OCI-LY7 (cell line): Measurements from ENCODE around the gene GALNT17. TPM values are rescaled to one million over a fixed set of nuclear protein-coding genes. Genes with fewer than 3 reads are reported as not detected.

Source experiments
- BruUV-seq: library from RNA; stranded (reverse); fragments of 400-500 nt; replicated peaks from 2 replicates; lab custom pipeline; 2021; lab: Mats Ljungman, UMichigan
- CTCF ChIA-PET: fragments of 300-600 bp; sonication (Branson Sonifier 250); formaldehyde crosslinking; loops from one replicate; lab custom pipeline; 2022; ENCODE audit warnings: antibody characterized with exemption; ENCODE audit not compliant: unreplicated experiment; lab: Charles Lee
- POLR2A ChIA-PET: fragments of 300-600 bp; sonication (Branson Sonifier 250); formaldehyde crosslinking; loops from one replicate; lab custom pipeline; 2022; ENCODE audit warnings: antibody characterized with exemption; lab: Charles Lee
- DNase-seq: peaks from one replicate; pipeline ENCODE4 v3.0.0-alpha.2; 2015; ENCODE audit warnings: low spot score
- H2AFZ ChIP-seq: fragments of 200-600 bp; sonication (generic), shearing (Covaris generic); 2 replicates; pipeline ENCODE4 v1.6.1; 2014; ENCODE audit warnings: mild to moderate bottlenecking, antibody characterized with exemption, low read length, moderate library complexity
- H3K27ac ChIP-seq: fragments of 200-600 bp; sonication (generic); 2 replicates; pipeline ENCODE4 v1.5.1; 2014; ENCODE audit warnings: mixed run types, low read depth, mild to moderate bottlenecking, moderate library complexity, low read length, inconsistent platforms; ENCODE audit not compliant: poor library complexity, severe bottlenecking
- H3K36me3 ChIP-seq: fragments of 200-600 bp; sonication (generic); 2 replicates; pipeline ENCODE4 v1.6.1; 2014; ENCODE audit warnings: mild to moderate bottlenecking, antibody characterized with exemption, low read length, moderate library complexity, mixed read lengths; ENCODE audit not compliant: insufficient read depth
- H3K4me1 ChIP-seq: fragments of 200-600 bp; sonication (generic); 2 replicates; pipeline ENCODE4 v1.5.1; 2014; ENCODE audit warnings: mild to moderate bottlenecking, low read length; ENCODE audit not compliant: insufficient read depth, poor library complexity, severe bottlenecking
- H3K4me2 ChIP-seq: fragments of 200-600 bp; sonication (generic); 2 replicates; pipeline ENCODE4 v1.6.1; 2014; ENCODE audit warnings: mild to moderate bottlenecking, low read length
- H3K4me3 ChIP-seq: fragments of 200-600 bp; sonication (generic); 2 replicates; pipeline ENCODE4 v1.5.1; 2014; ENCODE audit warnings: mild to moderate bottlenecking, low read depth, low read length; ENCODE audit not compliant: poor library complexity, severe bottlenecking
- H3K79me2 ChIP-seq: fragments of 200-600 bp; sonication (generic); 2 replicates; pipeline ENCODE4 v1.6.1; 2016; ENCODE audit warnings: low read depth, mild to moderate bottlenecking, low read length, moderate library complexity, mixed read lengths; ENCODE audit not compliant: insufficient read depth
- H3K9me2 ChIP-seq: fragments of 200-600 bp; sonication (generic); 2 replicates; pipeline ENCODE4 v1.6.1; 2016; ENCODE audit warnings: mild to moderate bottlenecking, low read length, mixed read lengths; ENCODE audit not compliant: insufficient read depth
- H3K9me3 ChIP-seq: fragments of 200-600 bp; sonication (generic); 2 replicates; pipeline ENCODE4 v1.6.1; 2014; ENCODE audit warnings: mild to moderate bottlenecking, mixed run types, low read length, mixed read lengths
- H4K20me1 ChIP-seq: fragments of 200-600 bp; sonication (generic); 2 replicates; pipeline ENCODE4 v1.6.1; 2014; ENCODE audit warnings: mild to moderate bottlenecking, antibody characterized with exemption, low read length, moderate library complexity, mixed read lengths; ENCODE audit not compliant: insufficient read depth
- EZH2phosphoT487 ChIP-seq: fragments of 200-600 bp; sonication (generic); IDR thresholded peaks from 2 replicates; pipeline ENCODE4 v1.6.1; 2018; ENCODE audit warnings: low read depth, borderline replicate concordance, mild to moderate bottlenecking, mixed run types, antibody characterized with exemption, low read length, moderate library complexity, mixed read lengths
- intact Hi-C: fragments of 100-400 bp; cut with micrococcal nuclease; formaldehyde crosslinking; loops from one replicate; pipeline ENCODE4 v1.10.0; 2022; ENCODE audit not compliant: unreplicated experiment
- total RNA-seq, 2 experiments: library from RNA; depleted of rRNA in 1 of 2; stranded (reverse); fragments of >200 nt in 1 of 2; shearing (Covaris generic) in 1 of 2; gene quantifications; 2 replicates each; pipeline ENCODE4 v1.2.3, GENCODE V29; 2014 to 2022
- TF ChIP-seq, protein P1 (sequence below): fragments of 200-600 bp; sonication (generic); conservative IDR thresholded peaks from 2 replicates; pipeline ENCODE4 v1.5.1; 2014; ENCODE audit warnings: mild to moderate bottlenecking, antibody characterized with exemption, low read length, moderate library complexity, mixed read lengths

GALNT17 gene
- total RNA-seq, 2 experiments from 2014 or later: not detected

DNA sequence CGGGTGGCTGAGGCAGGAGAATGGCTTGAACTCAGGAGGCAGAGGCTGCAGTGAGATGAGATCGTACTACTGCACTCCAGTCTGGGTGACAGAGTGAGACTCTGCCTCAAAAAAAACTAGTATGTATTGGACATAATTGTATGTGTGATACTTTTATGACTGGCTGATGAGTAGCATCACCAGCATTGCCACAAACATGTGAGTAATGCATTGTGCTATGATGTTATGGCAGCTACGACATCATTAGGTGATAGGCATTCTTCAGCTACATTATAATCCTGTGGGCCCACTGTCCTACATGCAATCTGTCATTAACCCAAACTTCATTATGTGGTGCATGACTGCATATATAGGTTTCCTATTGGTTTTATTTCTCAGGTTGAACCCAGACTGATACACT is 352.4 kb downstream of the GALNT17 start:
- Histone ChIP-seq H3K4me1 (no peaks in the 10 kb centered on the region), H2AFZ (no peak overlapping the region), H3K36me3 (no peaks in the 10 kb centered on the region), H3K4me2 (no peak overlapping the region), H3K4me3 (no peak overlapping the region), H3K9me2 (no peaks in the 10 kb centered on the region), H3K9me3 (no peaks in the 10 kb centered on the region), H4K20me1 (no peaks in the 10 kb centered on the region), H3K79me2 (no peaks in the 10 kb centered on the region), H3K27ac (no peak overlapping the region)
- no peak for DNase-seq
- ChIA-PET POLR2A (no interaction called here), CTCF (no interaction called here)
- TF ChIP-seq, protein P1, sequence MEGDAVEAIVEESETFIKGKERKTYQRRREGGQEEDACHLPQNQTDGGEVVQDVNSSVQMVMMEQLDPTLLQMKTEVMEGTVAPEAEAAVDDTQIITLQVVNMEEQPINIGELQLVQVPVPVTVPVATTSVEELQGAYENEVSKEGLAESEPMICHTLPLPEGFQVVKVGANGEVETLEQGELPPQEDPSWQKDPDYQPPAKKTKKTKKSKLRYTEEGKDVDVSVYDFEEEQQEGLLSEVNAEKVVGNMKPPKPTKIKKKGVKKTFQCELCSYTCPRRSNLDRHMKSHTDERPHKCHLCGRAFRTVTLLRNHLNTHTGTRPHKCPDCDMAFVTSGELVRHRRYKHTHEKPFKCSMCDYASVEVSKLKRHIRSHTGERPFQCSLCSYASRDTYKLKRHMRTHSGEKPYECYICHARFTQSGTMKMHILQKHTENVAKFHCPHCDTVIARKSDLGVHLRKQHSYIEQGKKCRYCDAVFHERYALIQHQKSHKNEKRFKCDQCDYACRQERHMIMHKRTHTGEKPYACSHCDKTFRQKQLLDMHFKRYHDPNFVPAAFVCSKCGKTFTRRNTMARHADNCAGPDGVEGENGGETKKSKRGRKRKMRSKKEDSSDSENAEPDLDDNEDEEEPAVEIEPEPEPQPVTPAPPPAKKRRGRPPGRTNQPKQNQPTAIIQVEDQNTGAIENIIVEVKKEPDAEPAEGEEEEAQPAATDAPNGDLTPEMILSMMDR: no peak
- no peak for TF ChIP-seq EZH2phosphoT487
- no TSS peak for BruUV-seq
- intact Hi-C loops: no loop called here

DNA sequence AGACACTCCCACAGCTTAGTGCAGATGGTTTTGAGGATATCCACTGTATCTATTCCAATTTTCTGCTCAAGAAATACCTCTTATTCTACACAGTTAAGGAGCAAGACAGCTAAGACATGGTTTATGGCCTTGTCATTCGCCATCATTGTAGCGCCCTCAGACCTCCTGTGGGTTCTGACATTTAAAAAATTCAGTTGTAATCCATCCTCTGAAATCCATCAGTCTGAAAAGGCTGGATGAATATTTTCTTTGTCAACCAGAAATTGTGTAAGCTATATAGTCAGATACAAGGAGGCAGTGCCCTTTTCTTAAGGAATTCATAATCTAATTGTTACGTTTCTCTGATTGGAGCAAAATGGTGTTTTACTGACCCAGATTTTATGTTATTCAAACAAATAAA is 353.6 kb downstream of the GALNT17 start:
- intact Hi-C loops: no loop called here
- no peak overlapping the region for H3K4me3 ChIP-seq
- TF ChIP-seq, protein P1: no peak
- TF ChIP-seq EZH2phosphoT487: no peak
- CTCF ChIA-PET: no interaction called here
- H3K4me2 ChIP-seq: no peak overlapping the region
- no peaks in the 10 kb centered on the region for H3K9me3 ChIP-seq
- H4K20me1 ChIP-seq: no peaks in the 10 kb centered on the region
- H3K4me1 ChIP-seq: no peaks in the 10 kb centered on the region
- no peak for DNase-seq
- no peaks in the 10 kb centered on the region for H3K36me3 ChIP-seq
- no peaks in the 10 kb centered on the region for H3K79me2 ChIP-seq
- H2AFZ ChIP-seq: no peak overlapping the region
- BruUV-seq: no TSS peak
- H3K9me2 ChIP-seq: no peaks in the 10 kb centered on the region
- POLR2A ChIA-PET: no interaction called here
- H3K27ac ChIP-seq: no peak overlapping the region

DNA sequence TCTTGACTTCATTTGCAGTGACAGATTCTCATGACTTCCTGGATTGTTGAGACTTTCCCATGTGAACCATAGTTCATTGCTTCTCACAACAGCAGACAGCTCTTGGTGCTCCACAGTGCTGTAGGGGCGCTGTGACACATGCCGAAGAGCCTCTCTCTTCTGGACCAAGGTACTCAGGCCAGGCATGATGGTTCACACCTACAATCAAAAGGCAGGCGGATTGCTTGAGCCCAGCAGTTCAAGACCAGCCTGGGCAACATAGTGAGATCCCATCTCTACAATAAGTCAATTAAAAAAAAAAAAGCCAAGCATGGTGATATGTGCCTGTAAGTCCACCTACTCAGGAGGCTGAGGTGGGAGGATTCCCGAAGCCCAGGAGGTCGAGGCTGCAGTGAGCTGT is 354.5 kb downstream of the GALNT17 start:
- intact Hi-C loops: no loop called here
- no peaks in the 10 kb centered on the region for H4K20me1 ChIP-seq
- TF ChIP-seq, protein P1: no peak
- no peak for TF ChIP-seq EZH2phosphoT487
- ChIA-PET POLR2A (no interaction called here), CTCF (no interaction called here)
- BruUV-seq: no TSS peak
- H3K9me3 ChIP-seq: no peaks in the 10 kb centered on the region
- H3K4me2 ChIP-seq: no peak overlapping the region
- H3K4me1 ChIP-seq: no peaks in the 10 kb centered on the region
- no peaks in the 10 kb centered on the region for H3K79me2 ChIP-seq
- no peak overlapping the region for H3K27ac ChIP-seq
- H3K4me3 ChIP-seq: no peak overlapping the region
- H3K9me2 ChIP-seq: no peaks in the 10 kb centered on the region
- no peak for DNase-seq
- no peaks in the 10 kb centered on the region for H3K36me3 ChIP-seq
- no peak overlapping the region for H2AFZ ChIP-seq
